Measurements from ENCODE around the gene YY1.
A peak's percentile ranks its signal among the peaks of the same experiment; 100 is the strongest.
"Not testable (repeated sequence)": the region's sequence is repeated elsewhere in the genome, so short reads cannot be mapped to it uniquely, and the experiment has no call there.

YY1 gene

GRCh38 chr14:100282766-100283419 lies 43.9 kb downstream of the YY1 start:
- DNase-seq (ENCODE audit: insufficient read length, low spot score) (no peak), FAIRE-seq (no peak)

GRCh38 chr14:100283436-100283835 lies 44.5 kb downstream of the YY1 start:
- DNase-seq (ENCODE audit: insufficient read length, low spot score); FAIRE-seq: not testable (repeated sequence)

- FAIRE-seq (no peak), DNase-seq (ENCODE audit: insufficient read length, low spot score) (no peak)
Measured at GRCh38 chr14:100283984-100284881, 45.3 kb downstream of the YY1 start.

GRCh38 chr14:100285021-100285912 lies 46.3 kb downstream of the YY1 start:
- no peak for FAIRE-seq
- peak; percentile 95 for DNase-seq (ENCODE audit: insufficient read length, low spot score)

- DNase-seq (ENCODE audit: insufficient read length, low spot score) (no peak), FAIRE-seq (no peak)
Measured at GRCh38 chr14:100285913-100286400, 47.0 kb downstream of the YY1 start.

GRCh38 chr14:100286484-100287191 lies 47.7 kb downstream of the YY1 start:
- DNase-seq (ENCODE audit: insufficient read length, low spot score) (no peak), FAIRE-seq (no peak)

- no peak for DNase-seq (ENCODE audit: insufficient read length, low spot score)
- no peak for FAIRE-seq
Measured at GRCh38 chr14:100287202-100287997, 48.5 kb downstream of the YY1 start.

GRCh38 chr14:100287998-100288295 lies 49.0 kb downstream of the YY1 start:
- DNase-seq (ENCODE audit: insufficient read length, low spot score); FAIRE-seq: not testable (repeated sequence)

GRCh38 chr14:100288382-100289185 lies 49.6 kb downstream of the YY1 start:
- DNase-seq (ENCODE audit: insufficient read length, low spot score) = no peak
- no peak for FAIRE-seq

- FAIRE-seq (no peak), DNase-seq (ENCODE audit: insufficient read length, low spot score) (no peak)
Measured at GRCh38 chr14:100289916-100290606, 51.1 kb downstream of the YY1 start.

- DNase-seq (ENCODE audit: insufficient read length, low spot score) (no peak), FAIRE-seq (no peak)
Measured at GRCh38 chr14:100290607-100291304, 51.8 kb downstream of the YY1 start.

GRCh38 chr14:100291305-100292075 lies 52.5 kb downstream of the YY1 start:
- no peak for FAIRE-seq

GRCh38 chr14:100292301-100292775 lies 53.4 kb downstream of the YY1 start:
- no peak for FAIRE-seq
- no peak for DNase-seq (ENCODE audit: insufficient read length, low spot score)

More at GRCh38 chr14:100291305-100292075, 52.5 kb downstream of the YY1 start:
- DNase-seq (ENCODE audit: insufficient read length, low spot score) = no peak

GRCh38 chr14:100292776-100293461 lies 54.0 kb downstream of the YY1 start:
- DNase-seq (ENCODE audit: insufficient read length, low spot score) = no peak
- FAIRE-seq = no peak

GRCh38 chr14:100293497-100294212 lies 54.7 kb downstream of the YY1 start:
- DNase-seq (ENCODE audit: insufficient read length, low spot score) (no peak), FAIRE-seq (no peak)

Data from GM19239 (cell line).